OCI-LY3 (cell line): ENCODE measurements around the gene NSD1.

Experiments
- CTCF ChIP-seq: fragments of 200-600, 300-600 bp; sonication (generic); IDR thresholded peaks from 2 replicates; pipeline ENCODE4 v1.5.1; 2014; ENCODE audit warnings: antibody characterized with exemption, low read length, low read depth
- EZH2phosphoT487 ChIP-seq: fragments of 200-600 bp; shearing (Covaris generic); IDR thresholded peaks from 2 replicates; pipeline ENCODE4 v1.6.1; 2018; ENCODE audit warnings: antibody characterized with exemption, mixed run types, low read depth

- TF ChIP-seq CTCF: no peak
- no peak for TF ChIP-seq EZH2phosphoT487
Measured at GRCh38 chr5:177131019-177131320, 2.6 kb upstream of the NSD1 start.
